Activated CD4-positive, alpha-beta T cell treated with anti-CD3 and anti-CD28 coated beads, Interleukin-10, Interleukin-2, amounts not matched to agents 100 ng/mL and 50 ng/mL, durations not matched to agents 16 hours and 8 hours (primary cell): Measurements from ENCODE around the gene MT1HL1.

ENCODE experiments used
- DNase-seq: peaks from one replicate; pipeline ENCODE4 v3.0.0-alpha.2; 2020

The MT1HL1 gene

GRCh38 chr1:237004116-237004515 lies at the start of gene MT1HL1:
MT1HL1 (minus strand) TSS chr1:237004441; CDS start chr1:237004372, 69 bp downstream.
- DNase-seq, result no peak

- DNase-seq, result no peak
These were observed 46.7 kb upstream of the MT1HL1 start for GRCh38 chr1:237050915-237051314.

GRCh38 chr1:237050185-237050584 lies 45.9 kb upstream of the MT1HL1 start:
- no peak for DNase-seq

- DNase-seq, result no peak
These were observed 44.6 kb upstream of the MT1HL1 start for GRCh38 chr1:237048803-237049202.

GRCh38 chr1:237045278-237046016 lies 41.2 kb upstream of the MT1HL1 start:
- DNase-seq, result no peak

- no peak for DNase-seq
These were observed 39.8 kb upstream of the MT1HL1 start for GRCh38 chr1:237043846-237044636.

GRCh38 chr1:237042892-237043576 lies 38.8 kb upstream of the MT1HL1 start:
- no peak for DNase-seq

- DNase-seq, result no peak
These were observed 38.3 kb upstream of the MT1HL1 start for GRCh38 chr1:237042526-237042891.

- peak; percentile 13 for DNase-seq
These were observed 37.7 kb upstream of the MT1HL1 start, which contains the start of gene RYR2 for GRCh38 chr1:237041795-237042525. RYR2 (plus strand) TSS chr1:237042184; CDS start chr1:237042522, 338 bp downstream.

GRCh38 chr1:237041461-237041794 lies 37.2 kb upstream of the MT1HL1 start:
- no peak for DNase-seq

- DNase-seq, result no peak
These were observed 36.6 kb upstream of the MT1HL1 start for GRCh38 chr1:237040823-237041222.

- no peak for DNase-seq
These were observed 34.0 kb upstream of the MT1HL1 start for GRCh38 chr1:237038211-237038610.

GRCh38 chr1:237035759-237036158 lies 31.5 kb upstream of the MT1HL1 start:
- no peak for DNase-seq

GRCh38 chr1:237033804-237034203 lies 29.6 kb upstream of the MT1HL1 start:
- no peak for DNase-seq

GRCh38 chr1:237033061-237033460 lies 28.8 kb upstream of the MT1HL1 start:
- no peak for DNase-seq

- no peak for DNase-seq
These were observed 27.8 kb upstream of the MT1HL1 start for GRCh38 chr1:237032029-237032428.

- DNase-seq, result no peak
These were observed 27.2 kb upstream of the MT1HL1 start for GRCh38 chr1:237031480-237031879.

- no peak for DNase-seq
These were observed 25.8 kb upstream of the MT1HL1 start for GRCh38 chr1:237029850-237030535.

- no peak for DNase-seq
These were observed 25.0 kb upstream of the MT1HL1 start for GRCh38 chr1:237029240-237029639.

GRCh38 chr1:237025358-237026074 lies 21.3 kb upstream of the MT1HL1 start:
- no peak for DNase-seq

GRCh38 chr1:237018896-237019295 lies 14.7 kb upstream of the MT1HL1 start:
- DNase-seq, result no peak

- DNase-seq, result no peak
These were observed 12.4 kb upstream of the MT1HL1 start for GRCh38 chr1:237016626-237017025.
